GM12878 (cell line): ENCODE measurements around the gene CCDC141. TPM values are rescaled to one million over a fixed set of nuclear protein-coding genes. Genes with fewer than 3 reads are reported as not detected.

ENCODE experiments used
- ATAC-seq: fragments of 200-7000 bp; cut with Tn5 transposase; 3 replicates; pipeline ENCODE4 v1.9.1; 2020; ENCODE audit warnings: mild to moderate bottlenecking, moderate library complexity
- BruUV-seq: library from RNA; stranded (reverse); fragments of 400-500 nt; replicated peaks from 2 replicates; lab custom pipeline; 2021; lab: Mats Ljungman, UMichigan
- CTCF ChIA-PET: fragments of 300-600 bp; sonication (Branson Sonifier 250); formaldehyde crosslinking; extraction: SDS; loops from one replicate; lab custom pipeline; 2021; ENCODE audit warnings: inconsistent platforms; lab: Yijun Ruan, JAX
- POLR2A ChIA-PET: fragments of 350-600 bp; formaldehyde crosslinking; extraction: SDS; loops from one replicate; lab custom pipeline; 2021; ENCODE audit warnings: inconsistent platforms; lab: Charles Lee
- RAD21 ChIA-PET: fragments of 300-600 bp; sonication (Branson Sonifier 250); formaldehyde crosslinking; loops from one replicate; lab custom pipeline; 2023; ENCODE audit warnings: antibody characterized with exemption; ENCODE audit not compliant: unreplicated experiment; lab: Charles Lee
- SMC1A ChIA-PET: fragments of 300-600 bp; sonication (Branson Sonifier 250); formaldehyde crosslinking; loops from one replicate; lab custom pipeline; 2023; ENCODE audit not compliant: unreplicated experiment, uncharacterized antibody; lab: Charles Lee
- DNase-seq: peaks from one replicate; pipeline ENCODE4 v3.0.0-alpha.2; 2011; ENCODE audit warnings: low read depth, low spot score
- FAIRE-seq: peaks from 3 replicates; lab custom pipeline; 2011; peaks lifted over from hg19 to GRCh38; lab: Jason Lieb, UNC
- H2AFZ ChIP-seq: 2 replicates; pipeline ENCODE4 v1.6.0; 2011; ENCODE audit warnings: low read depth, low read length, control low read depth; ENCODE audit not compliant: control insufficient read depth
- H3K27ac ChIP-seq: 2 replicates; pipeline ENCODE4 v1.5.1; 2011; ENCODE audit warnings: control low read depth; ENCODE audit not compliant: control insufficient read depth, insufficient read depth
- H3K27me3 ChIP-seq, 2 experiments: replicated peaks in 1 of 2; 2 replicates each; pipeline versions ENCODE4 v1.6.0 to v1.6.1; 2011; ENCODE audit warnings: low read length in 1 of 2; ENCODE audit not compliant: control insufficient read depth in 2 of 2, insufficient read depth in 2 of 2
- H3K36me3 ChIP-seq, 2 experiments: 2 replicates each; pipeline ENCODE4 v1.5.1; 2011; ENCODE audit warnings: low read length in 1 of 2; ENCODE audit not compliant: control insufficient read depth in 2 of 2, insufficient read depth in 2 of 2
- H3K4me1 ChIP-seq: 2 replicates; pipeline ENCODE4 v1.6.1; 2011; ENCODE audit warnings: mild to moderate bottlenecking, low read length, moderate library complexity, mixed read lengths; ENCODE audit not compliant: control insufficient read depth, insufficient read depth
- H3K4me2 ChIP-seq: 2 replicates; pipeline ENCODE4 v1.6.0; 2011; ENCODE audit warnings: control low read depth; ENCODE audit not compliant: control insufficient read depth, insufficient read depth
- H3K4me3 ChIP-seq: fragments of 200-600 bp; sonication (generic); 2 replicates; pipeline ENCODE4 v1.5.1; 2016
- H3K79me2 ChIP-seq: 2 replicates; pipeline ENCODE4 v1.6.0; 2011; ENCODE audit warnings: low read length; ENCODE audit not compliant: control insufficient read depth, insufficient read depth
- H3K9ac ChIP-seq: 2 replicates; pipeline ENCODE4 v1.8.0; 2011; ENCODE audit warnings: low read length, control low read depth, mixed read lengths; ENCODE audit not compliant: control insufficient read depth, insufficient read depth
- H3K9me3 ChIP-seq: replicated peaks from 3 replicates; pipeline ENCODE4 v1.5.1; 2011; ENCODE audit warnings: mild to moderate bottlenecking, low read length; ENCODE audit not compliant: control insufficient read depth, insufficient read depth
- H4K20me1 ChIP-seq: 2 replicates; pipeline ENCODE4 v1.6.0; 2011; ENCODE audit not compliant: control insufficient read depth, insufficient read depth
- GATAD2B ChIP-seq: fragments of 450-650 bp; conservative IDR thresholded peaks from 2 replicates; pipeline ENCODE4 v1.6.1; 2017; ENCODE audit warnings: low read depth, mild to moderate bottlenecking, moderate library complexity
- NBN ChIP-seq: fragments of 450-650 bp; IDR thresholded peaks from 2 replicates; pipeline ENCODE4 v1.6.1; 2016
- RAD21 ChIP-seq: IDR thresholded peaks from 2 replicates; pipeline ENCODE4 v1.6.1; 2011; ENCODE audit warnings: mild to moderate bottlenecking, low read depth, low read length, moderate library complexity; ENCODE audit not compliant: insufficient read depth
- RBBP5 ChIP-seq: fragments of 200-600 bp; sonication (generic); conservative IDR thresholded peaks from 2 replicates; pipeline ENCODE4 v1.6.1; 2016
- SIX5 ChIP-seq: IDR thresholded peaks from 2 replicates; pipeline ENCODE4 v1.6.1; 2011; ENCODE audit warnings: mild to moderate bottlenecking, low read depth, low read length, moderate library complexity; ENCODE audit not compliant: severe bottlenecking
- ZSCAN29 ChIP-seq: fragments of 450-650 bp; IDR thresholded peaks from 2 replicates; pipeline ENCODE4 v1.6.1; 2017; ENCODE audit warnings: mild to moderate bottlenecking, moderate library complexity
- WGBS: methylation state at CpG from one replicate; pipeline ENCODE4 v1.1.6; 2016; ENCODE audit warnings: low lambda C conversion rate; ENCODE audit not compliant: insufficient replicate concordance, insufficient coverage; ENCODE audit errors: missing lambda C conversion rate; 5-methylcytosine and 5-hydroxymethylcytosine counted together
- in situ Hi-C: fragments of 300-500 bp; cut with MboI; formaldehyde crosslinking; loops from 9 replicates; pipeline ENCODE4 v1.14.3; 2018; ENCODE audit warnings: mixed read lengths
- intact Hi-C: fragments of 100-400 bp; cut with micrococcal nuclease; formaldehyde crosslinking; loops from one replicate; pipeline ENCODE4 v1.14.2; 2022; ENCODE audit not compliant: unreplicated experiment
- polyA plus RNA-seq, 11 experiments: library from polyadenylated mRNA; depleted of rRNA in 4 of 11; unstranded in 6 of 11; stranded (reverse) in 5 of 11; fragments of >200 nt; fragmentation: Nextera tagmentation in 4 of 11; fragmentation: Illumina TruSeq in 1 of 11; extraction: Ambion mirVana in 4 of 11; extraction: Trizol in 1 of 11; gene quantifications; 1 replicate in 1 of 11; 2 replicates in 10 of 11; pipeline versions ENCODE4 v1.2.1 to v1.2.3, GENCODE V29; 2011 to 2016; ENCODE audit warnings: inconsistent platforms in 2 of 11, missing spikeins in 2 of 11, low read depth in 1 of 11
- total RNA-seq, 4 experiments: library from RNA; depleted of rRNA in 3 of 4; stranded (reverse); fragments of >200 nt in 3 of 4; fragmentation: Illumina TruSeq in 1 of 4; extraction: Trizol in 1 of 4; gene quantifications; 2 replicates each; pipeline versions ENCODE4 v1.2.1 to v1.2.3, GENCODE V29; 2013 to 2021
- TF ChIP-seq, protein P1 (sequence below): fragments of 450-650 bp; conservative IDR thresholded peaks from 2 replicates; pipeline ENCODE4 v1.6.1; 2017; ENCODE audit warnings: mild to moderate bottlenecking, moderate library complexity
- TF ChIP-seq, protein P2 (sequence below): fragments of 150-350 bp; IDR thresholded peaks from 2 replicates; pipeline ENCODE4 v1.6.1; 2016; ENCODE audit warnings: low read depth, low read length
- TF ChIP-seq, protein P3 (sequence below): fragments of 450-650 bp; IDR thresholded peaks from 2 replicates; pipeline ENCODE4 v1.6.1; 2014; ENCODE audit warnings: mild to moderate bottlenecking

The CCDC141 gene
- total and polyA plus RNA-seq, 10 of the 15 experiments (the other 5 are each of a cell fraction or from before 2014, with no cell fraction given), result 0.84 to 12.5 (median 3.6) TPM

DNA sequence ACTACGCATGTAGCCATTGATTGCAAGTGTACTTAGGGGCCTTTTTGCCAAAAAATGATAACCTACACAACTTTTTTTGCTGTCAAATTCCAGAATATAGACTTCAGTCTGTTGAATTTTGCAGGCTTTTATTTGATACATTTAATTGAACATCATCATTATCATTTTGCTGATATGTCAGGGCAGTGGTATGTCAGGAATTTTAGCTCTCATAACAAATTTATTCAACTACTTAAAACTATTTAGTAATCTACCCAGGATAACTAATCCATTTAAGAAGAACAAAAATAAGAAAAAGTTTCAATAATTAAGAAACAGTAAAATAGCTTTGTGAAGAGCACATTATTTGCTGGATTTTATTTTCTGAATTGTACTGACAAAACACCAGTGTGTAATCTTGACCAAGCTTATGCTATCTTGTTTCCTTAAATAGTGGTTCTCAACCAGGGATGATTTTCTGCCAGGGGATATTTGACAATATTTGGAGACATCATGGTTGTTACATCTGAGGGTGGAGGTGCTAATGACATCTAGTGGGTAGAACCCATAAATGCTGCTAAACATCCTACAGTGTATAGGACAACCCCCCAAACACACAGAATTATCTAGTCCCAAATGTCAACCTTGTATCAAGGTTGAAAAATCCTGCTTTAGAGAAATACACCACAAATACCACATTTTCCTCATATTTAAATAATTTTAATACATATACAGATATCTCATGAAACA lies 230.6 kb downstream of the CCDC141 start:
- 100% methylated on average over 1 of the region's 1 CpG for WGBS
- Histone ChIP-seq H3K9ac (no peak overlapping the region), H3K4me2 (no peak overlapping the region), H2AFZ (no peak overlapping the region), H3K4me3 (no peak overlapping the region), H3K36me3 (no peaks in the 10 kb centered on the region), H3K27me3 (no peaks in the 10 kb centered on the region), H3K4me1 (peaks cover 6% of the 10 kb centered on the region; the same call in 1 of the 2 replicates), H4K20me1 (no peaks in the 10 kb centered on the region), H3K79me2 (no peaks in the 10 kb centered on the region), H3K27ac (no peak overlapping the region), H3K9me3 (no peaks in the 10 kb centered on the region)
- intact Hi-C loops (no loop called here), in situ Hi-C loops (no loop called here)
- DNase-seq, result no peak
- POLR2A ChIA-PET, result no interaction called here
- peak; percentile 82 for ATAC-seq
- RAD21 ChIA-PET, result interaction anchor here (1.4 to 2.3 kb wide), 4 partner anchors 13 to 310 kb away, joined by 3 to 12 read pairs (median 4); partner anchors contain the start of gene TTN
- FAIRE-seq, result peak; percentile 71
- CTCF ChIA-PET, result interaction anchor here (0.7 to 2.9 kb wide), 16 partner anchors 9 to 355 kb away, joined by 3 to 20 read pairs (median 4); no protein-coding TSS in a partner anchor
- SMC1A ChIA-PET, result interaction anchor here (0.9 to 2.0 kb wide), 18 partner anchors 13 to 310 kb away, joined by 3 to 10 read pairs (median 4); no protein-coding TSS in a partner anchor
- BruUV-seq, result no TSS peak
- no peak for TF ChIP-seq NBN
- 0 out of 2 replicates have a peak, but pooled peaks have one; percentile 9 for TF ChIP-seq RAD21

DNA sequence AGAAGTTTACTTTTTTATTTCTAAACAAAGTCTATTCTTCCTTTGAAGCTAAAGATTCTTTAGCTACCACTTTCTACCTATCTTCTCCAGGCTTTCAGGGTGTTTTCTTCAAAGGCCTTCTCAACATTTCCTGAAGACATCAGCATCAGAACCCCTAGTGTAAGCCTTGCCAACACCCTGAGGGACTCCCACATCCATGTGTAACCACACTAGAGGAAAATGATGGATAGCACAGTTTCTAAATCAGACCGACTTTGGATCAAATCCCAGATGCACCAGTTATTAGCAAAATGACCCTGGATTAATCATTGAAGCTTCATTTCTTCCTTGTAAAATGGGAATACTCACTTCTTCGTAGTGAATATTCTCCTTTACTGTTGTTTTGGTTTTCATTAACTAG lies 238.0 kb downstream of the CCDC141 start:
- H3K27ac ChIP-seq, result no peak overlapping the region
- POLR2A ChIA-PET, result interaction anchor here (1.1 kb wide), 1 partner anchor 13 kb away, joined by 3 read pairs; no protein-coding TSS in a partner anchor
- H4K20me1 ChIP-seq, result no peaks in the 10 kb centered on the region
- BruUV-seq, result no TSS peak
- FAIRE-seq (no peak), ATAC-seq (no peak), DNase-seq (no peak)
- SMC1A ChIA-PET, result interaction anchor here (0.6 to 3.0 kb wide), 4 partner anchors 9 to 119 kb away, joined by 3 to 8 read pairs (median 4); no protein-coding TSS in a partner anchor
- no peaks in the 10 kb centered on the region for H3K27me3 ChIP-seq
- whole genome bisulfite sequencing, result 40% methylated on average over 2 of the region's 2 CpGs
- H3K4me1 ChIP-seq, result no peaks in the 10 kb centered on the region
- no peaks in the 10 kb centered on the region for H3K9me3 ChIP-seq
- in situ Hi-C loops, result no loop called here
- no peak overlapping the region for H3K4me3 ChIP-seq
- no peaks in the 10 kb centered on the region for H3K79me2 ChIP-seq
- intact Hi-C loops, result no loop called here
- H3K36me3 ChIP-seq, result no peaks in the 10 kb centered on the region
- H3K4me2 ChIP-seq, result no peak overlapping the region
- H3K9ac ChIP-seq, result no peak overlapping the region
- RAD21 ChIA-PET, result interaction anchor here (0.5 kb wide), 1 partner anchor 293 kb away, joined by 3 read pairs; no protein-coding TSS in a partner anchor
- TF ChIP-seq ZSCAN29 (no peak), GATAD2B (no peak), SIX5 (no peak), RBBP5 (no peak)
- TF ChIP-seq, protein P1, sequence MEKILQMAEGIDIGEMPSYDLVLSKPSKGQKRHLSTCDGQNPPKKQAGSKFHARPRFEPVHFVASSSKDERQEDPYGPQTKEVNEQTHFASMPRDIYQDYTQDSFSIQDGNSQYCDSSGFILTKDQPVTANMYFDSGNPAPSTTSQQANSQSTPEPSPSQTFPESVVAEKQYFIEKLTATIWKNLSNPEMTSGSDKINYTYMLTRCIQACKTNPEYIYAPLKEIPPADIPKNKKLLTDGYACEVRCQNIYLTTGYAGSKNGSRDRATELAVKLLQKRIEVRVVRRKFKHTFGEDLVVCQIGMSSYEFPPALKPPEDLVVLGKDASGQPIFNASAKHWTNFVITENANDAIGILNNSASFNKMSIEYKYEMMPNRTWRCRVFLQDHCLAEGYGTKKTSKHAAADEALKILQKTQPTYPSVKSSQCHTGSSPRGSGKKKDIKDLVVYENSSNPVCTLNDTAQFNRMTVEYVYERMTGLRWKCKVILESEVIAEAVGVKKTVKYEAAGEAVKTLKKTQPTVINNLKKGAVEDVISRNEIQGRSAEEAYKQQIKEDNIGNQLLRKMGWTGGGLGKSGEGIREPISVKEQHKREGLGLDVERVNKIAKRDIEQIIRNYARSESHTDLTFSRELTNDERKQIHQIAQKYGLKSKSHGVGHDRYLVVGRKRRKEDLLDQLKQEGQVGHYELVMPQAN, result no peak
- TF ChIP-seq, protein P2, sequence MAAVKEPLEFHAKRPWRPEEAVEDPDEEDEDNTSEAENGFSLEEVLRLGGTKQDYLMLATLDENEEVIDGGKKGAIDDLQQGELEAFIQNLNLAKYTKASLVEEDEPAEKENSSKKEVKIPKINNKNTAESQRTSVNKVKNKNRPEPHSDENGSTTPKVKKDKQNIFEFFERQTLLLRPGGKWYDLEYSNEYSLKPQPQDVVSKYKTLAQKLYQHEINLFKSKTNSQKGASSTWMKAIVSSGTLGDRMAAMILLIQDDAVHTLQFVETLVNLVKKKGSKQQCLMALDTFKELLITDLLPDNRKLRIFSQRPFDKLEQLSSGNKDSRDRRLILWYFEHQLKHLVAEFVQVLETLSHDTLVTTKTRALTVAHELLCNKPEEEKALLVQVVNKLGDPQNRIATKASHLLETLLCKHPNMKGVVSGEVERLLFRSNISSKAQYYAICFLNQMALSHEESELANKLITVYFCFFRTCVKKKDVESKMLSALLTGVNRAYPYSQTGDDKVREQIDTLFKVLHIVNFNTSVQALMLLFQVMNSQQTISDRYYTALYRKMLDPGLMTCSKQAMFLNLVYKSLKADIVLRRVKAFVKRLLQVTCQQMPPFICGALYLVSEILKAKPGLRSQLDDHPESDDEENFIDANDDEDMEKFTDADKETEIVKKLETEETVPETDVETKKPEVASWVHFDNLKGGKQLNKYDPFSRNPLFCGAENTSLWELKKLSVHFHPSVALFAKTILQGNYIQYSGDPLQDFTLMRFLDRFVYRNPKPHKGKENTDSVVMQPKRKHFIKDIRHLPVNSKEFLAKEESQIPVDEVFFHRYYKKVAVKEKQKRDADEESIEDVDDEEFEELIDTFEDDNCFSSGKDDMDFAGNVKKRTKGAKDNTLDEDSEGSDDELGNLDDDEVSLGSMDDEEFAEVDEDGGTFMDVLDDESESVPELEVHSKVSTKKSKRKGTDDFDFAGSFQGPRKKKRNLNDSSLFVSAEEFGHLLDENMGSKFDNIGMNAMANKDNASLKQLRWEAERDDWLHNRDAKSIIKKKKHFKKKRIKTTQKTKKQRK, result no peak
- TF ChIP-seq, protein P3, sequence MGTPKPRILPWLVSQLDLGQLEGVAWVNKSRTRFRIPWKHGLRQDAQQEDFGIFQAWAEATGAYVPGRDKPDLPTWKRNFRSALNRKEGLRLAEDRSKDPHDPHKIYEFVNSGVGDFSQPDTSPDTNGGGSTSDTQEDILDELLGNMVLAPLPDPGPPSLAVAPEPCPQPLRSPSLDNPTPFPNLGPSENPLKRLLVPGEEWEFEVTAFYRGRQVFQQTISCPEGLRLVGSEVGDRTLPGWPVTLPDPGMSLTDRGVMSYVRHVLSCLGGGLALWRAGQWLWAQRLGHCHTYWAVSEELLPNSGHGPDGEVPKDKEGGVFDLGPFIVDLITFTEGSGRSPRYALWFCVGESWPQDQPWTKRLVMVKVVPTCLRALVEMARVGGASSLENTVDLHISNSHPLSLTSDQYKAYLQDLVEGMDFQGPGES, result no peak
- TF ChIP-seq, all 136 proteins: peak for 0
- no peak overlapping the region for H2AFZ ChIP-seq
- CTCF ChIA-PET, result interaction anchor here (0.6 to 2.8 kb wide), 9 partner anchors 15 to 599 kb away, joined by 3 to 11 read pairs (median 4); no protein-coding TSS in a partner anchor
